ENCODE measurements around the gene SPATA31A5. TPM values are rescaled to one million over a fixed set of nuclear protein-coding genes. Genes with fewer than 3 reads are reported as not detected.
"Not testable (repeated sequence)": the region's sequence is repeated elsewhere in the genome, so short reads cannot be mapped to it uniquely, and the experiment has no call there.

SPATA31A5 gene
- total RNA-seq: not detected

DNA sequence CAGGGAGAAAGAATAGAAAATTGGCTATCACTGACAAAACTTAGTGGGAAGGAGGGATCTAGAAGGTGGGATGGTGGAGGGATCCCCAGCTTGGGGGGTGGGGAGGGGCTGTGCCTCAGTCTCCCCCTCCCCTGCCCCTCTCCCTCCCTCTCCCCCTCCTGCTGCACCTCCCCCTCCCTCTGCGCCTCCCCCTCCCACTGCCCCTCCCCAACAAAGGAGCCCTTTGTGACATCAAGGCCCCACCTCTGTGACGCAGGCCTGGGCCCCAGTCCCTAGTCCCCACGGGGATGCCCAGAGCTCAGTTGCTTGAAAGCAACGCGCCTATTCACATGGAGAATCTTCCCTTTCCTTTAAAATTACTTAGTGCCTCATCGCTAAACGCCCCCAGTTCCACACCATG is at the start of gene SPATA31A5:
TSS of gene SPATA31A5 (plus strand) at position 301 of the 400 bp plus-strand sequence. CDS start at position 330, 29 bp downstream.
- not testable (repeated sequence) for ATAC-seq

DNA sequence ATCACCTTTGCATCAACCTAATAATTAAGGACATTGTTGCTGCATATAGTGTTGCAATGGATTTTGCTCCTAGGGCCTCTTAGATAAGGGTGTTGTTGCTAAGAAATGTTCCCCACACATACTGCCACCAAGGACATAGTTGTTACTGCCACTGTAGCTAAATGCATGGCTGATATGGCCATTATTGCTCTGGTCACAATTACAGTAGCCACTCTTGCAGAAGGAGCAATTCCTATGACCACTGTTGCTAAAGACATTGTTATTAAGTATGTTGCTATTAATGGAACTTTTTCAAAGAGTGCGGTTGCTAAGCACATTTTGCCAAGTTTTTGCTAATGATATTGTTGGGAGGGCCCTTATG is 48.8 kb downstream of the SPATA31A5 start:
- H3K36me3 ChIP-seq (replicated peaks in 1 of 2; ENCODE audit: insufficient read depth in 1 of 2, low read depth in 2 of 2); H3K4me3 ChIP-seq; H3K27me3 ChIP-seq; intact Hi-C loops (cut with DNase I); H3K9me3 ChIP-seq; H3K4me1 ChIP-seq; H3K27ac ChIP-seq; ATAC-seq; DNase-seq: not testable (repeated sequence)
- WGBS, 2 donors: no CpG with 5 or more reads among the region's 1 CpG

More for the DNA sequence above, at the start of gene SPATA31A5:
- DNase-seq; H3K36me3 ChIP-seq (replicated peaks in 1 of 2; ENCODE audit: insufficient read depth in 1 of 2, low read depth in 2 of 2); H3K27me3 ChIP-seq; H3K27ac ChIP-seq; H3K9me3 ChIP-seq; H3K4me3 ChIP-seq; intact Hi-C loops (cut with DNase I); H3K4me1 ChIP-seq: not testable (repeated sequence)
- WGBS, 2 donors: no CpG with 5 or more reads among the region's 7 CpGs

DNA sequence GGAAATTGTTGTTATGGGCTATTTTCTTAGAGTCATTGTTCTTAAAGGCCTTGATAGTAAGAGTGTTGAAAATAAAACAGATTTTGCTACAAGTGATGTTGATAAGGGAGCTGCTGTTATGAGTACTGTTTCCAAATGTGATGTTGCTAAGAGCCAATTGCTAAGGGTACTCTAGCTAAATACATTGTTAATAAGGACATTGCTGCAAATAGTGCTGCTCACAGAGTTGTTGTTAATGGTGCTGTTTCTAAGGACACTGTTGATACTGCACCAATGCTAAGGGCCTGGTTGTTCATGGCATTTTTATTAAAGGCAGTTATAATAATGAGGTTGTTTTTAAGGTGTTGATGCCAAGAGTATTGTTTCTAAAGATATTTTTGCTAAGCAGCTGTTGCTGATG is 52.2 kb downstream of the SPATA31A5 start:
- H3K4me1 ChIP-seq; DNase-seq; H3K27ac ChIP-seq; H3K4me3 ChIP-seq; H3K9me3 ChIP-seq; intact Hi-C loops (cut with DNase I); H3K36me3 ChIP-seq (replicated peaks in 1 of 2; ENCODE audit: insufficient read depth in 1 of 2, low read depth in 2 of 2); H3K27me3 ChIP-seq; ATAC-seq: not testable (repeated sequence)

Small RNAs within 50 kb of the gene (small RNA-seq; reads per million reads assigned to genes)
- gene AL590491.3: not detected

Measured in body of pancreas (tissue), 4 donors.